Panc1 (cell line): ENCODE results near the gene ETHE1. TPM values are rescaled to one million over a fixed set of nuclear protein-coding genes. Genes with fewer than 3 reads are reported as not detected.

Source experiments
- ATAC-seq: fragments of 200-7000 bp; cut with Tn5 transposase; 2 replicates; pipeline ENCODE4 v1.9.1; 2020; ENCODE audit warnings: mild to moderate bottlenecking, moderate library complexity
- BruUV-seq: library from RNA; stranded (reverse); fragments of 400-500 nt; replicated peaks from 2 replicates; lab custom pipeline; 2021; lab: Mats Ljungman, UMichigan
- CTCF ChIA-PET: fragments of 300-600 bp; sonication (Branson Sonifier 250); formaldehyde crosslinking; loops from one replicate; lab custom pipeline; 2022; ENCODE audit warnings: antibody characterized with exemption; lab: Charles Lee
- POLR2A ChIA-PET: fragments of 300-600 bp; sonication (Branson Sonifier 250); formaldehyde crosslinking; loops from one replicate; lab custom pipeline; 2022; ENCODE audit warnings: antibody characterized with exemption; lab: Charles Lee
- DNase-seq: peaks from one replicate; pipeline ENCODE4 v3.0.0-alpha.2; 2010; ENCODE audit warnings: low read depth, low spot score
- H3K27ac ChIP-seq: 2 replicates; pipeline ENCODE4 v1.5.1; 2011; ENCODE audit warnings: mild to moderate bottlenecking, low read length, inconsistent platforms
- H3K27me3 ChIP-seq: fragments of 200-500 bp; sonication (Bioruptor generic); 2 replicates; pipeline ENCODE4 v1.6.0; 2014; ENCODE audit warnings: low read length, inconsistent platforms; ENCODE audit not compliant: control insufficient read depth, insufficient read depth
- H3K36me3 ChIP-seq: fragments of 200-500 bp; sonication (Bioruptor generic); 2 replicates; pipeline ENCODE4 v1.5.1; 2014; ENCODE audit warnings: inconsistent platforms, mild to moderate bottlenecking, low read length, moderate library complexity; ENCODE audit not compliant: control insufficient read depth, insufficient read depth
- H3K4me1 ChIP-seq: 2 replicates; pipeline ENCODE4 v1.5.1; 2011; ENCODE audit warnings: inconsistent platforms, mild to moderate bottlenecking, low read length, moderate library complexity; ENCODE audit not compliant: control insufficient read depth, insufficient read depth
- H3K4me3 ChIP-seq, 2 experiments: 2 replicates each; pipeline ENCODE4 v1.5.1; 2011 to 2012; ENCODE audit warnings: low read depth in 2 of 2, low read length in 2 of 2, mild to moderate bottlenecking in 2 of 2, inconsistent platforms in 1 of 2, moderate library complexity in 1 of 2
- H3K9me3 ChIP-seq: fragments of 200-500 bp; sonication (Bioruptor generic); 2 replicates; pipeline ENCODE4 v1.5.1; 2014; ENCODE audit warnings: low read depth, mild to moderate bottlenecking, inconsistent platforms, low read length, moderate library complexity; ENCODE audit not compliant: control insufficient read depth, insufficient read depth
- POLR2AphosphoS5 ChIP-seq: IDR thresholded peaks from 2 replicates; pipeline ENCODE4 v1.6.1; 2012; ENCODE audit warnings: mild to moderate bottlenecking, low read depth, low read length, moderate library complexity
- SIN3A ChIP-seq: IDR thresholded peaks from 2 replicates; pipeline ENCODE4 v1.6.1; 2012; ENCODE audit warnings: low read depth, mild to moderate bottlenecking, low read length, moderate library complexity, borderline replicate concordance; ENCODE audit not compliant: insufficient read depth
- TCF7L2 ChIP-seq: IDR thresholded peaks from 2 replicates; pipeline ENCODE4 v1.6.1; 2011; ENCODE audit warnings: mild to moderate bottlenecking, low read depth, low read length, inconsistent platforms
- in situ Hi-C: cut with HindIII; loops from 2 replicates; pipeline ENCODE4 v1.10.0; 2016; ENCODE audit warnings: low sequenced_read_pairs, low pct_unique_long_range_greater_than_20kb
- intact Hi-C: fragments of 100-400 bp; cut with micrococcal nuclease; formaldehyde crosslinking; loops from one replicate; pipeline ENCODE4 v1.10.0; 2022; ENCODE audit not compliant: unreplicated experiment
- total RNA-seq: library from RNA; stranded (reverse); gene quantifications from one replicate; pipeline ENCODE4 v1.2.1, GENCODE V29; 2021; ENCODE audit not compliant: unreplicated experiment
- TF ChIP-seq, protein P1 (sequence below): fragments of 450-650 bp; IDR thresholded peaks from 2 replicates; pipeline ENCODE4 v1.5.1; 2017; ENCODE audit warnings: mild to moderate bottlenecking
- TF ChIP-seq, protein P2 (sequence below), 2 experiments: IDR thresholded peaks; 2 replicates each; pipeline ENCODE4 v1.6.1; 2011 to 2012; ENCODE audit warnings: low read depth in 2 of 2, control low read depth in 1 of 2, low read length in 1 of 2, mild to moderate bottlenecking in 1 of 2, moderate library complexity in 1 of 2; ENCODE audit not compliant: insufficient read depth in 1 of 2

ETHE1 gene
- total RNA-seq, 1 experiment from 2014 or later = 15.6 TPM

DNA sequence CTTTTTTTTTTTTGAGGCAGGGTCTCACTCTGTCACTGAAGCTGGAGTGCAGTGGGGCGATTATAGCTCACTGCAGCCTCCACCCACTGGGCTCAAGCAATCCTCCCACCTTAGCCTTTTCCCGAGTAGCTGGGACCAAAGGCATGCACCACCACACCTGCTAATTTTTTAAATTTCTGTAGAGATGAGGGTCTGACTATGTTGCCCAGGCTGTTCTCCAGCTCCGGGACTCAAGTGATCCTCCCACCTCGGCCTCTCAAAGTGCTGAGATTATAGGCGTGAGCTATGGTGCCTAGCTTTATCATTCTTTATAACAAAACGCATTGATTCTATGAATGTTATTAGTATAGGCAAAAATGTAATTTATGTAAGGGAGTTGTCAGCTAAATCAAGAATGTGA lies 43.7 kb downstream of the ETHE1 start:
- intact Hi-C loops (no loop called here), in situ Hi-C loops (no loop called here)
- TF ChIP-seq TCF7L2 = no peak
- Histone ChIP-seq H3K27ac (no peak overlapping the region), H3K9me3 (no peaks in the 10 kb centered on the region), H3K36me3 (no peaks in the 10 kb centered on the region), H3K4me3 (no peak overlapping the region), H3K4me1 (no peaks in the 10 kb centered on the region), H3K27me3 (no peaks in the 10 kb centered on the region)
- ChIA-PET CTCF (no interaction called here), POLR2A (no interaction called here)
- no peak for ATAC-seq
- BruUV-seq = no TSS peak
- no peak for DNase-seq

DNA sequence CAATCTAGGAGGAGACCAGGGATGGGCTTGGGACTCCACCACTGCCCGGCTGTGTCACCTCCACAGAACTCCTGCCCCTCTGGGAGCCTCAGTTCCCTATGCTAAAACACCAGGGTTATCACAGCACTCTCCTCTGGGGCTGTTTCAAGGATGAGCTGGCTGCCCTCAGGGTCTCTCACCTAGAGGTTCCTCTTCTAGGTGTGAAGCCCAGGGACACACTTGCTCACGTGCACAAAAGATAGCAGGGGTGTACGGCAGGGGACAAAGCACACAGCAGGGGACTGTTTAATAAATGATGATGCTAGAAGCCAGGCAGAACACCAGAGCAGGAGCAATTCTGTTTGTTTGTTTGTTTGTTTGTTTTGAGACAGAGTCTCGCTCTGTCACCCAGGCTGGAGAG lies 44.8 kb downstream of the ETHE1 start:
- ChIA-PET POLR2A (no interaction called here), CTCF (no interaction called here)
- intact Hi-C loops = no loop called here
- no peaks in the 10 kb centered on the region for H3K27me3 ChIP-seq
- H3K4me1 ChIP-seq = no peaks in the 10 kb centered on the region
- no peak for TF ChIP-seq SIN3A
- TF ChIP-seq TCF7L2 = no peak
- TF ChIP-seq, protein P1, sequence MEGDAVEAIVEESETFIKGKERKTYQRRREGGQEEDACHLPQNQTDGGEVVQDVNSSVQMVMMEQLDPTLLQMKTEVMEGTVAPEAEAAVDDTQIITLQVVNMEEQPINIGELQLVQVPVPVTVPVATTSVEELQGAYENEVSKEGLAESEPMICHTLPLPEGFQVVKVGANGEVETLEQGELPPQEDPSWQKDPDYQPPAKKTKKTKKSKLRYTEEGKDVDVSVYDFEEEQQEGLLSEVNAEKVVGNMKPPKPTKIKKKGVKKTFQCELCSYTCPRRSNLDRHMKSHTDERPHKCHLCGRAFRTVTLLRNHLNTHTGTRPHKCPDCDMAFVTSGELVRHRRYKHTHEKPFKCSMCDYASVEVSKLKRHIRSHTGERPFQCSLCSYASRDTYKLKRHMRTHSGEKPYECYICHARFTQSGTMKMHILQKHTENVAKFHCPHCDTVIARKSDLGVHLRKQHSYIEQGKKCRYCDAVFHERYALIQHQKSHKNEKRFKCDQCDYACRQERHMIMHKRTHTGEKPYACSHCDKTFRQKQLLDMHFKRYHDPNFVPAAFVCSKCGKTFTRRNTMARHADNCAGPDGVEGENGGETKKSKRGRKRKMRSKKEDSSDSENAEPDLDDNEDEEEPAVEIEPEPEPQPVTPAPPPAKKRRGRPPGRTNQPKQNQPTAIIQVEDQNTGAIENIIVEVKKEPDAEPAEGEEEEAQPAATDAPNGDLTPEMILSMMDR = no peak
- no peak for TF ChIP-seq POLR2AphosphoS5
- TF ChIP-seq, protein P2, sequence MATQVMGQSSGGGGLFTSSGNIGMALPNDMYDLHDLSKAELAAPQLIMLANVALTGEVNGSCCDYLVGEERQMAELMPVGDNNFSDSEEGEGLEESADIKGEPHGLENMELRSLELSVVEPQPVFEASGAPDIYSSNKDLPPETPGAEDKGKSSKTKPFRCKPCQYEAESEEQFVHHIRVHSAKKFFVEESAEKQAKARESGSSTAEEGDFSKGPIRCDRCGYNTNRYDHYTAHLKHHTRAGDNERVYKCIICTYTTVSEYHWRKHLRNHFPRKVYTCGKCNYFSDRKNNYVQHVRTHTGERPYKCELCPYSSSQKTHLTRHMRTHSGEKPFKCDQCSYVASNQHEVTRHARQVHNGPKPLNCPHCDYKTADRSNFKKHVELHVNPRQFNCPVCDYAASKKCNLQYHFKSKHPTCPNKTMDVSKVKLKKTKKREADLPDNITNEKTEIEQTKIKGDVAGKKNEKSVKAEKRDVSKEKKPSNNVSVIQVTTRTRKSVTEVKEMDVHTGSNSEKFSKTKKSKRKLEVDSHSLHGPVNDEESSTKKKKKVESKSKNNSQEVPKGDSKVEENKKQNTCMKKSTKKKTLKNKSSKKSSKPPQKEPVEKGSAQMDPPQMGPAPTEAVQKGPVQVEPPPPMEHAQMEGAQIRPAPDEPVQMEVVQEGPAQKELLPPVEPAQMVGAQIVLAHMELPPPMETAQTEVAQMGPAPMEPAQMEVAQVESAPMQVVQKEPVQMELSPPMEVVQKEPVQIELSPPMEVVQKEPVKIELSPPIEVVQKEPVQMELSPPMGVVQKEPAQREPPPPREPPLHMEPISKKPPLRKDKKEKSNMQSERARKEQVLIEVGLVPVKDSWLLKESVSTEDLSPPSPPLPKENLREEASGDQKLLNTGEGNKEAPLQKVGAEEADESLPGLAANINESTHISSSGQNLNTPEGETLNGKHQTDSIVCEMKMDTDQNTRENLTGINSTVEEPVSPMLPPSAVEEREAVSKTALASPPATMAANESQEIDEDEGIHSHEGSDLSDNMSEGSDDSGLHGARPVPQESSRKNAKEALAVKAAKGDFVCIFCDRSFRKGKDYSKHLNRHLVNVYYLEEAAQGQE (IDR thresholded peaks at IDR 0.05; ENCODE audit: insufficient read depth in 1 of 2, low read depth in 2 of 2, low read length in 1 of 2) = no peak
- in situ Hi-C loops = no loop called here
- DNase-seq (no peak), ATAC-seq (no peak)
- no peak overlapping the region for H3K4me3 ChIP-seq
- H3K9me3 ChIP-seq = no peaks in the 10 kb centered on the region
- H3K36me3 ChIP-seq = no peaks in the 10 kb centered on the region
- BruUV-seq = no TSS peak
- no peak overlapping the region for H3K27ac ChIP-seq

DNA sequence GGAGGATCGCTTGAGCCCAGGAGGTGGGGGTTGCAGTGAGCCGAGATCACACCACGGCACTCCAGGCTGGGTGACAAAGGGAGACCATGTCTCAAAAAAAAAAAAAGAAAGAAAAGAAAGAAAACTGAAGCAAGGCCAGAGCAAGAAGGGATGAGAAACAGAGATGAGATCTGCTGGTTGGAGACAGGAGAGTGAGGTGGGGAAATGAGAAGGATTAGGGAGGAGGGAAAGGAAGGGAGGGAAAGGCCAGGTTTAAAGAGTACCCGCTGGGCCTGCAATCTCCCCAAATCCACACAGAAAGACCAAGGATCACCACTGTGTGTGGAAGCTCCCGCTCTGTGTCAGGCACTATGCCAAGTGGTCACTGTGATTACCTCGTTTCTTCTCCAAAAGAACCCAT lies 45.3 kb downstream of the ETHE1 start:
- Histone ChIP-seq H3K36me3 (no peaks in the 10 kb centered on the region), H3K4me3 (no peak overlapping the region), H3K27ac (no peak overlapping the region), H3K27me3 (no peaks in the 10 kb centered on the region), H3K9me3 (no peaks in the 10 kb centered on the region), H3K4me1 (no peaks in the 10 kb centered on the region)
- BruUV-seq = no TSS peak
- no peak for DNase-seq
- ATAC-seq = no peak
- intact Hi-C loops = no loop called here
- TF ChIP-seq TCF7L2 (no peak), POLR2AphosphoS5 (no peak), SIN3A (no peak)
- TF ChIP-seq, protein P1 = no peak
- TF ChIP-seq, protein P2 (IDR thresholded peaks at IDR 0.05; ENCODE audit: insufficient read depth in 1 of 2, low read depth in 2 of 2, low read length in 1 of 2) = no peak
- CTCF ChIA-PET = no interaction called here
- in situ Hi-C loops = no loop called here
- POLR2A ChIA-PET = no interaction called here
